Right lobe of liver (tissue), 6 donors: ENCODE data around the gene HS3ST3B1. TPM values are rescaled to one million over a fixed set of nuclear protein-coding genes. Genes with fewer than 3 reads are reported as not detected.

Experiments used
- ATAC-seq, 4 donors: fragments of 200-7000 bp; cut with Tn5 transposase; one replicate each; pipeline ENCODE4 v1.9.1; 2020; ENCODE audit warnings: mild to moderate bottlenecking in 4 of 4, moderate library complexity in 4 of 4
- DNase-seq, 3 donors: peaks; one replicate each; pipeline ENCODE4 v3.0.0-alpha.2; 2020
- H3K27ac ChIP-seq, 3 donors: fragments of 200-600 bp; one replicate each; pipeline ENCODE4 v1.8.0; 2022
- H3K27me3 ChIP-seq, 2 donors: fragments of 200-600 bp; one replicate each; pipeline ENCODE4 v1.8.0; 2022
- H3K36me3 ChIP-seq, 4 donors: fragments of 200-600 bp; sonication (generic) in 1 of 4; one replicate each; pipeline versions ENCODE4 v1.5.1 to v1.8.0; 2017 to 2022; ENCODE audit warnings: control low read depth in 1 of 4
- H3K4me1 ChIP-seq, 4 donors: fragments of 200-600 bp; sonication (generic) in 1 of 4; one replicate each; pipeline versions ENCODE4 v1.5.1 to v1.8.0; 2017 to 2022; ENCODE audit warnings: control low read depth in 1 of 4
- H3K4me3 ChIP-seq, 3 donors: fragments of 200-600 bp; one replicate each; pipeline ENCODE4 v1.8.0; 2022
- H3K9me3 ChIP-seq, 4 donors: fragments of 200-600 bp; sonication (generic) in 1 of 4; one replicate each; pipeline versions ENCODE4 v1.5.1 to v1.8.0; 2017 to 2022; ENCODE audit warnings: control low read depth in 1 of 4
- CTCF ChIP-seq, 4 donors: fragments of 200-600 bp in 3 of 4; fragments of 450-650 bp in 1 of 4; IDR thresholded peaks; one replicate each; pipeline versions ENCODE4 v1.5.1 to v1.8.0; 2016 to 2022; ENCODE audit warnings: antibody characterized with exemption in 4 of 4, mild to moderate bottlenecking in 2 of 4
- POLR2A ChIP-seq: fragments of 450-650 bp; IDR thresholded peaks from one replicate; pipeline ENCODE4 v1.6.1; 2017; ENCODE audit warnings: antibody characterized with exemption, mild to moderate bottlenecking
- WGBS: methylation state at CpG from one replicate; pipeline ENCODE4 v1.1.6; 2018; ENCODE audit warnings: low coverage, low lambda C conversion rate; ENCODE audit not compliant: insufficient coverage; ENCODE audit errors: missing lambda C conversion rate; 5-methylcytosine and 5-hydroxymethylcytosine counted together
- intact Hi-C, 2 donors: fragments of 100-400 bp; cut with DNase I; formaldehyde crosslinking; loops; one replicate each; pipeline versions ENCODE4 v1.11.2 to v1.14.1; 2022
- total RNA-seq, 6 experiments: library from RNA; depleted of rRNA in 2 of 6; stranded (reverse); fragments of >200 nt in 2 of 6; fragmentation: NEBNext Ultra II Directional in 3 of 6; extraction: Animal tissue kit (Norgen Biotek cat#: 25700) in 3 of 6; gene quantifications; one replicate each; pipeline versions ENCODE4 v1.1.0 to v1.2.4, GENCODE V29; 2016 to 2023
- donor health status: DM: no; HTN: yes; CAD: no.
- donor health status: DM: no; HTN: no; CAD: no.
- donor health status: DM: no; HTN: no; CAD: no.
- donor health status: DM: no; HTN: yes; CAD: no.
- donor health status: DM: no; HTN: yes; CAD: no.

HS3ST3B1 gene
- total RNA-seq, 6 experiments from 2014 or later: 22.5 to 36.6 (median 28.2) TPM

GRCh38 chr17:14316126-14316832 is 15.4 kb downstream of the HS3ST3B1 start:
- Histone ChIP-seq H3K4me3 (no peak overlapping the region), H3K27me3 (no peaks in the 10 kb centered on the region), H3K4me1 (peaks cover 0 to 42% (median 15%) of the 10 kb centered on the region in 4 donors), H3K9me3 (no peaks in the 10 kb centered on the region), H3K36me3 (no peaks in the 10 kb centered on the region), H3K27ac (peak overlapping the region in 1 of 3 donors; percentile 39)
- no peak for DNase-seq
- TF ChIP-seq CTCF (IDR thresholded peaks at IDR 0.05) (peak in 3 of 4 donors; percentile 14 to 35 (median 21)), POLR2A (no peak)
- intact Hi-C loops: no loop called here
- WGBS: 11% methylated on average over 10 of the region's 10 CpGs
- ATAC-seq: peak; percentile 71 to 78 (median 74)

- H3K4me3 ChIP-seq: no peak overlapping the region
- H3K4me1 ChIP-seq: peaks cover 0 to 53% (median 21%) of the 10 kb centered on the region in 4 donors
- H3K27ac ChIP-seq: no peak overlapping the region
- TF ChIP-seq POLR2A (no peak), CTCF (IDR thresholded peaks at IDR 0.05) (no peak)
- no peaks in the 10 kb centered on the region for H3K27me3 ChIP-seq
- DNase-seq: no peak
- WGBS: 70% methylated on average over 3 of the region's 3 CpGs
- intact Hi-C loops: no loop called here
- H3K36me3 ChIP-seq: no peaks in the 10 kb centered on the region
- H3K9me3 ChIP-seq: no peaks in the 10 kb centered on the region
- ATAC-seq: no peak
These were observed 16.5 kb downstream of the HS3ST3B1 start for GRCh38 chr17:14317383-14317782.

DNA sequence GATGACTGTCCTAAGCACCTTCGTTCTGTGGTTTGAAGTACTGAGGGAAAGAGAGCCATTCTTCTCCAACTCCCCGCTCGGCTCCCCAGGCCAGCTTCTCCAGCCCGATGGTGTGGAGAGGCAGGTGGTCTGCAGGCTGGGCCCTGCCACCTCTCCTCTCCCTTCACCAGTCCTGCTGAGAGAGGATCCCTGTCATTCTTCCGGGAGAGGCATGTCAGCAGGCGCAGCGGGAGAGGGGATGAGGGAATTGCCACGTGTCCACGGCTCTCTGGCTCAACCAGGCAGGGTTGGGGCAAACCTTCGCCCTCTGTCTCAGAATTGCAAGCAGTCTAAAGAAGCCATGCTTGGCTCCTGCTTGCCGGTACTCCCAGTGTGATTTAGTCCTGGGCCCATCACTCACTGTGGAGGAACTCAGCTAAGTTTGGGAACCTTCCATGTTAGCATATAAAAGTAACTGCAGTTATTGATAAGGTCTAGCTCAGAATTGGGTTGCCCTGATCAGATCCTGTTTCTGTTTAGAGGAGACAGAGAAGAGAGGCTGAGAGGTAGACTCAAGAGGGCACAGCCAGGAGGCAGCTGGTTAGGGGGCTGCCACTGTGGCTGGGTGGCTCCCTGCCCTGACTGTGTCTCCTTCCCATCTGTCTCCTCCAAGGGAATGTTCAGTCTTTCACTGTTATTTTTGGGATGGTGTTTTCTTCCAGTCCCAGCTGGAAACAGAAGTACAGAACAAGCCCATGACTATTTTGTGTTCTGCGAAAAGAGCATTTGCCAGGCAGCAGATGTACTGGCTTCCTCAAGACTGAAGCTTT is 17.4 kb downstream of the HS3ST3B1 start:
- Histone ChIP-seq H3K27me3 (no peaks in the 10 kb centered on the region), H3K27ac (no peak overlapping the region), H3K4me1 (peaks cover 0 to 60% (median 22%) of the 10 kb centered on the region in 4 donors), H3K36me3 (no peaks in the 10 kb centered on the region), H3K9me3 (no peaks in the 10 kb centered on the region), H3K4me3 (no peak overlapping the region)
- 70% methylated on average over 2 of the region's 12 CpGs for WGBS
- no peak for DNase-seq
- ATAC-seq: no peak
- intact Hi-C loops: no loop called here
- no peak for TF ChIP-seq CTCF (IDR thresholded peaks at IDR 0.05)
- TF ChIP-seq POLR2A: no peak

DNA sequence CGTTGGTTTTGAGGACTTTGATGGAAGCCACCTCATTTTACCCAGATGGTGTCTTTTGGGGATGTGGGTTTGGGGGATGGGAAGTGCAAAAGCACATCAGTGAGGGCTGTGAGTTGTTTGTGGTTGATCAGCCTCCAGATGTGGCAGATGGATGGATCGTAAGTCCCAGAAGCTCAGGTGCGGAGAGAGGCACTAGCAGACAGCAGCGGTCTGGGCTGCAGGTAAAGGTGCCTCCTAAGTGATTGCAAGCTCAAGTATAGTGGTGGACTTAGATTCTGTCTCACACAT is 18.0 kb downstream of the HS3ST3B1 start:
- Histone ChIP-seq H3K36me3 (no peaks in the 10 kb centered on the region), H3K27me3 (no peaks in the 10 kb centered on the region), H3K4me3 (no peak overlapping the region), H3K9me3 (no peaks in the 10 kb centered on the region), H3K27ac (no peak overlapping the region), H3K4me1 (peaks cover 0 to 65% (median 24%) of the 10 kb centered on the region in 4 donors)
- DNase-seq: no peak
- intact Hi-C loops: no loop called here
- WGBS: 73% methylated on average over 1 of the region's 4 CpGs
- TF ChIP-seq CTCF (IDR thresholded peaks at IDR 0.05) (no peak), POLR2A (no peak)
- ATAC-seq: no peak
